ENCODE data around the gene SKIC8. TPM values are rescaled to one million over a fixed set of nuclear protein-coding genes. Genes with fewer than 3 reads are reported as not detected.

Gene SKIC8
- total RNA-seq, 1 experiment from 2014 or later = 343 TPM

- in situ Hi-C loops (cut with HindIII; ENCODE audit: low pct_unique_long_range_greater_than_20kb, low sequenced_read_pairs) = no loop called here
- DNase-seq (ENCODE audit: low read depth, low spot score) = peak; percentile 44
Observed at GRCh38 chr15:78306176-78306774, 6.9 kb upstream of the SKIC8 start.

GRCh38 chr15:78304216-78305066, 5.0 kb upstream of the SKIC8 start:
- in situ Hi-C loops (cut with HindIII; ENCODE audit: low pct_unique_long_range_greater_than_20kb, low sequenced_read_pairs) = no loop called here
- DNase-seq (ENCODE audit: low read depth, low spot score) = no peak

- peak; percentile 100 for DNase-seq (ENCODE audit: low read depth, low spot score)
- in situ Hi-C loops (cut with HindIII; ENCODE audit: low pct_unique_long_range_greater_than_20kb, low sequenced_read_pairs) = no loop called here
Observed at GRCh38 chr15:78302579-78303312, 3.3 kb upstream of the SKIC8 start.

- in situ Hi-C loops (cut with HindIII; ENCODE audit: low pct_unique_long_range_greater_than_20kb, low sequenced_read_pairs) = no loop called here
- peak; percentile 57 for DNase-seq (ENCODE audit: low read depth, low spot score)
Observed at GRCh38 chr15:78301828-78302227, 2.4 kb upstream of the SKIC8 start.

- peak; percentile 54 for DNase-seq (ENCODE audit: low read depth, low spot score)
- in situ Hi-C loops (cut with HindIII; ENCODE audit: low pct_unique_long_range_greater_than_20kb, low sequenced_read_pairs) = no loop called here
Observed at GRCh38 chr15:78301326-78301725, 1.9 kb upstream of the SKIC8 start.

- in situ Hi-C loops (cut with HindIII; ENCODE audit: low pct_unique_long_range_greater_than_20kb, low sequenced_read_pairs) = loop anchor here (5.0 kb wide), 1 partner anchor 35 kb away; no protein-coding TSS in a partner anchor
- no peak for DNase-seq (ENCODE audit: low read depth, low spot score)
Observed at GRCh38 chr15:78292219-78292618, 7.2 kb downstream of the SKIC8 start.

- in situ Hi-C loops (cut with HindIII; ENCODE audit: low pct_unique_long_range_greater_than_20kb, low sequenced_read_pairs) = loop anchor here (5.0 kb wide), 1 partner anchor 34 kb away; no protein-coding TSS in a partner anchor
- DNase-seq (ENCODE audit: low read depth, low spot score) = no peak
Observed at GRCh38 chr15:78291698-78292097, 7.7 kb downstream of the SKIC8 start.

GRCh38 chr15:78291052-78291451, 8.4 kb downstream of the SKIC8 start:
- in situ Hi-C loops (cut with HindIII; ENCODE audit: low pct_unique_long_range_greater_than_20kb, low sequenced_read_pairs) = loop anchor here (5.0 kb wide), 1 partner anchor 34 kb away; no protein-coding TSS in a partner anchor

GRCh38 chr15:78290222-78290621, 9.2 kb downstream of the SKIC8 start:
- no peak for DNase-seq (ENCODE audit: low read depth, low spot score)
- in situ Hi-C loops (cut with HindIII; ENCODE audit: low pct_unique_long_range_greater_than_20kb, low sequenced_read_pairs) = loop anchor here (5.0 kb wide), 1 partner anchor 33 kb away; no protein-coding TSS in a partner anchor

More at GRCh38 chr15:78291052-78291451, 8.4 kb downstream of the SKIC8 start:
- DNase-seq (ENCODE audit: low read depth, low spot score) = no peak

GRCh38 chr15:78284758-78285157, 14.7 kb downstream of the SKIC8 start:
- in situ Hi-C loops (cut with HindIII; ENCODE audit: low pct_unique_long_range_greater_than_20kb, low sequenced_read_pairs) = no loop called here
- peak; percentile 53 for DNase-seq (ENCODE audit: low read depth, low spot score)

GRCh38 chr15:78282324-78282723, 17.1 kb downstream of the SKIC8 start:
- in situ Hi-C loops (cut with HindIII; ENCODE audit: low pct_unique_long_range_greater_than_20kb, low sequenced_read_pairs) = no loop called here
- DNase-seq (ENCODE audit: low read depth, low spot score) = no peak

- DNase-seq (ENCODE audit: low read depth, low spot score) = no peak
- in situ Hi-C loops (cut with HindIII; ENCODE audit: low pct_unique_long_range_greater_than_20kb, low sequenced_read_pairs) = no loop called here
Observed at GRCh38 chr15:78280319-78281072, 18.9 kb downstream of the SKIC8 start.

GRCh38 chr15:78276064-78276943, 23.1 kb downstream of the SKIC8 start:
- in situ Hi-C loops (cut with HindIII; ENCODE audit: low pct_unique_long_range_greater_than_20kb, low sequenced_read_pairs) = no loop called here
- no peak for DNase-seq (ENCODE audit: low read depth, low spot score)

GRCh38 chr15:78274994-78275393, 24.4 kb downstream of the SKIC8 start:
- in situ Hi-C loops (cut with HindIII; ENCODE audit: low pct_unique_long_range_greater_than_20kb, low sequenced_read_pairs) = loop anchor here (25.0 kb wide), 1 partner anchor 113 kb away; no protein-coding TSS in a partner anchor
- DNase-seq (ENCODE audit: low read depth, low spot score) = no peak

GRCh38 chr15:78272776-78273175, 26.6 kb downstream of the SKIC8 start:
- peak; percentile 99 for DNase-seq (ENCODE audit: low read depth, low spot score)
- in situ Hi-C loops (cut with HindIII; ENCODE audit: low pct_unique_long_range_greater_than_20kb, low sequenced_read_pairs) = loop anchor here (25.0 kb wide), 1 partner anchor 110 kb away; no protein-coding TSS in a partner anchor

GRCh38 chr15:78272316-78272715, 27.1 kb downstream of the SKIC8 start:
- in situ Hi-C loops (cut with HindIII; ENCODE audit: low pct_unique_long_range_greater_than_20kb, low sequenced_read_pairs) = loop anchor here (25.0 kb wide), 1 partner anchor 110 kb away; no protein-coding TSS in a partner anchor
- DNase-seq (ENCODE audit: low read depth, low spot score) = peak; percentile 89

Measured in SK-MEL-5 (cell line).